Measurements from ENCODE around the gene STRIP2. TPM values are rescaled to one million over a fixed set of nuclear protein-coding genes. Genes with fewer than 3 reads are reported as not detected.

STRIP2 gene
- total RNA-seq, 1 experiment from 2014 or later: 5.1 TPM

DNA sequence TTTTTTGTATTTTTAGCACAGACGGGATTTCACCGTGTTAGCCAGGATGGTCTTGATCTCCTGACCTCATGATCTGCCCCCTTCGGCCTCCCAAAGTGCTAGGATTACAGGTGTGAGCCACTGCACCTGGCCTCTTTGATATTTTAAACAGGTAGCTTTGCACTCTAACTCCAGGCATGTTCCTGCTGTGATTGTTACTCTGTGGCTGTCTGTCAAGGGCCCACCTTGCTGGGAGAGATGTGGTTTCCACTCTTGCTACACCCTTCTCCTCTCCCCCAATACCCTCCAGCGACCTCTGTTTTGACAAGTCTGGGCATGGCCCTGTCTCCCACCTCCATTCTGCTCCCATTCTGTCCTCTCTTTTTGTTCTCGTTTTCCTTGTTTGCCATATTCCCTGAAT is 85.2 kb downstream of the STRIP2 start:
- no peaks in the 10 kb centered on the region for H3K36me3 ChIP-seq (ENCODE audit: control insufficient read depth, insufficient read depth, low read length)
- no peak overlapping the region for H3K27ac ChIP-seq (ENCODE audit: low read length)
- POLR2A ChIA-PET: interaction anchor here (0.6 kb wide), 1 partner anchor 30 kb away, joined by 5 read pairs; no protein-coding TSS in a partner anchor
- CTCF ChIA-PET: no interaction called here
- ATAC-seq: no peak
- no peak overlapping the region for H3K4me3 ChIP-seq (ENCODE audit: low read depth in 2 of 2, low read length in 2 of 2)
- TF ChIP-seq POLR2AphosphoS5 (IDR thresholded peaks at IDR 0.05; ENCODE audit: low read depth, low read length) (no peak), SIN3A (IDR thresholded peaks at IDR 0.05; ENCODE audit: borderline replicate concordance, insufficient read depth, low read depth, low read length) (no peak), CTCF (IDR thresholded peaks at IDR 0.05) (no peak), TCF7L2 (IDR thresholded peaks at IDR 0.05; ENCODE audit: low read depth, low read length) (no peak), REST (IDR thresholded peaks at IDR 0.05; ENCODE audit: insufficient read depth in 1 of 2, low read depth in 2 of 2, low read length in 1 of 2) (no peak)
- BruUV-seq (replicated peaks): no TSS peak
- in situ Hi-C loops (cut with HindIII; ENCODE audit: low pct_unique_long_range_greater_than_20kb, low sequenced_read_pairs) (no loop called here), intact Hi-C loops (cut with micrococcal nuclease; ENCODE audit: unreplicated experiment) (no loop called here)
- DNase-seq (ENCODE audit: low read depth, low spot score): no peak
- H3K4me1 ChIP-seq (ENCODE audit: control insufficient read depth, insufficient read depth, low read length): no peaks in the 10 kb centered on the region
- H3K9me3 ChIP-seq (ENCODE audit: control insufficient read depth, insufficient read depth, low read depth, low read length): no peaks in the 10 kb centered on the region
- no peaks in the 10 kb centered on the region for H3K27me3 ChIP-seq (ENCODE audit: control insufficient read depth, insufficient read depth, low read length)

DNA sequence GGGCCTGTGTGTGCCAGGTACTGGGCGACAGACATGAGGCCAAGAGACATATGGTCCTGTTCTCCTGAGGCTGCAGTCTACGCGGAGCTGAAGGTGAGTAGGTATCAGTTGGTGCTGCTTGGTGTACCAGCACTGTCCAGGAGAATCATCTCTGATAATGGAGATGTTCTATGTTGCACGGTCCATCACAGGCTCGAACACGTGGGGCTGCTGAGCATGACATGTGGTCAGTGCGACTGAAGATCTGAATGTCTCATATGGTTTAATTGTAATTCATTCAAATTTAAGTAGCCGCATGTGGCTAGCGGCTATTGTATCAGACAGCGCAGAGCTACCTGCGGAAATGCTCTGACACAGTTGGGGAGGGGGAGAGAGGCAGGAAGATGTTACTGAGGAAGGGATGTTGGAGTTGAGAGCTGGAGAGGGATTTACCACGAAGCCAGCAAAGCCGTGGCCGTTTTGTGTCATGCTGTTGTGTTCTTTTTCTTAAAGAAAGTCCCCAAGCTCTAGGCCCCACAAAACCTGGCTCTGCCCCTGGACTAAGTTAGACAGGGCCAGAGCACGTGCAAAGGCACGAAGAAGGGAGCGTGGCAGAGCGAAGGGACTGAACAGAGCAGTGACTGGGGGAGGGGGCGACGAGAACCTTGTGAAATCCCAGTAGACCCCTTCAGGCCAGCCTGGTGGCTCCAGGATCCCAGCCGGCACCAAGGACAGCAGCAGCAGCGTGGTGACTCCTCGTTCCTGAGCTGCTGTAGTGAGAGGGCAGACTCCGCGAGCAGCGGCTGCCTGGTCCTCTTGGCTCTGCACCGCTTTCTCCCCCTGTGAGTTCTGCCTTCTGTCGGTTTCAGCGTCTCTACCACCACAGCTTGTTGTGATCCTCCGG is 88.1 kb downstream of the STRIP2 start:
- ChIA-PET CTCF (no interaction called here), POLR2A (no interaction called here)
- Histone ChIP-seq H3K4me1 (ENCODE audit: control insufficient read depth, insufficient read depth, low read length) (no peaks in the 10 kb centered on the region), H3K27me3 (ENCODE audit: control insufficient read depth, insufficient read depth, low read length) (no peaks in the 10 kb centered on the region), H3K4me3 (ENCODE audit: low read depth in 2 of 2, low read length in 2 of 2) (no peak overlapping the region), H3K9me3 (ENCODE audit: control insufficient read depth, insufficient read depth, low read depth, low read length) (no peaks in the 10 kb centered on the region), H3K27ac (ENCODE audit: low read length) (no peak overlapping the region), H3K36me3 (ENCODE audit: control insufficient read depth, insufficient read depth, low read length) (no peaks in the 10 kb centered on the region)
- TF ChIP-seq REST (IDR thresholded peaks at IDR 0.05; ENCODE audit: insufficient read depth in 1 of 2, low read depth in 2 of 2, low read length in 1 of 2): peak; percentile 82 to 90
- no peak for TF ChIP-seq SIN3A (IDR thresholded peaks at IDR 0.05; ENCODE audit: borderline replicate concordance, insufficient read depth, low read depth, low read length)
- DNase-seq (ENCODE audit: low read depth, low spot score) (no peak), ATAC-seq (peak; percentile 64; the same call in 1 of the 2 replicates)
- no TSS peak for BruUV-seq (replicated peaks)
- in situ Hi-C loops (cut with HindIII; ENCODE audit: low pct_unique_long_range_greater_than_20kb, low sequenced_read_pairs) (no loop called here), intact Hi-C loops (cut with micrococcal nuclease; ENCODE audit: unreplicated experiment) (no loop called here)

Data from Panc1 (cell line).